ENCODE data around the gene FGFR2.

FGFR2 gene

DNA sequence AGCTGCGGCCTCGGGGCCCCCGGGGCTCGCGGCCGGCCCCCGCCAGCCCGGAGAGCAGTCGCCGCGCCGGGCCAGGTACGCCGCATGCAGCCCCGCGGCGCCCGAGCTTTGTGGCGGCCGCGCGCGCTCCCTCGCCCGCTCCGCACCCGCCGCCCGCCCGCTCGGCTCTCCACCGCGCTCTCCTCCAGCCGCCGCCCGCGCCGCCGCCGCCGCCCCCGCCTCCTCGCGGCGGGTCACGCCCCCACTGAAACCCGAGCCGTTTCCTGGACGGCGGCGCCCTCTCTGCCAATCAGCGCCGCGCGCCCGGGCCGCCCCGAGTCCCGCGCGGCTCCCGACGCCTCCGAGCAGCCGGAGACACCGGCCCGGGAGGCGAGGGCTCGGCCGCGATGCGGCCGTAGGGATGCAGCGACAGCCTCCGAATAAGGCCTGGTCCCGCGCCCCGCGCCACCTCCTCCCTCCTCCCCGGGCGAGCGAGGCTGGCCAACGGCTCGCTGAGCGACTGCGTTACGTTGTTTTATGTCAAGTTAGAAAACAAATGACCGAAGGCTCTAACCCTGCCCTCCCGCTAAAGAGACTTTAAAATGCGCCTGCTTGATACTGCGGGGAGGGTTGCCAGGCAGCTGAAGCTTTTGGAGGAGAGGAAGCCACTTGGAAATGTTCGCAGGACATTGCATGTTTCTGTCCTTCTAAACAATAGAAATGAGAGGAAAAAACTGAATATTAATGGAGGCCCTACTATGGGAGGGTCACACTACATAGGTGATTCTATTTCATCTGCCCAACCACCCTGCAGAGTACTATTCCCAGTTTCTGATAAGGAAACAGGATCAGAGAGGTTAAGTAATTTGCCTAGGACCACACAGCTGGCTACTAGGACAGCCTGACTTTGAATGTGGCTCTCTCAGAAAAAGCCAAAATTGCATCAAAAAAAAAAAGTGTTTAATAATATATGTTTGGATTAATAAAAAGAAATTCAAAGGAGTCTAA lies at the start of gene FGFR2:
TSS of gene FGFR2 (minus strand) at position 182 of the 987 bp plus-strand sequence. CDS start 4,627 bp downstream, outside the sequence.
- no peak for DNase-seq (ENCODE audit: low read depth in 1 of 2, low spot score in 1 of 2)

DNA sequence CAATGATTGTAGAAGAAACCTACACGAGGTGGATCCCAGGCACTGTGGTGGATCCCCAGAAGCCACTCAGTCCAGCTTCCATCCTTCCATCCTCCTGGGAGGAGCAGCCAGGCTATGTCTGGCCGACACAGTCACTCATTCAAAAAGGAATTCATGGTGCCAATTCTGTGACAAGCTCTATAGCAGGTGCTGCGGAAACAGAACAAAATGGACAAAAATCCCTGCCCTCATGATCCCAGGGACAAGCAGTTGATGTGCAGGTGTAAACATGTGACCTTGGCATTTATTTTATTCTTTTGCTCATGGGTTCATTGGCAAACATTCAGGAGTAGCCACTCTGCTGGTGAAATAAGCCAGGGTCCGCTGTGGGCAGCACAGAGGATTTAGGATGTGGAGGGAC lies 49.2 kb upstream of the FGFR2 start:
- no peak for DNase-seq (ENCODE audit: low read depth in 1 of 2, low spot score in 1 of 2)

DNA sequence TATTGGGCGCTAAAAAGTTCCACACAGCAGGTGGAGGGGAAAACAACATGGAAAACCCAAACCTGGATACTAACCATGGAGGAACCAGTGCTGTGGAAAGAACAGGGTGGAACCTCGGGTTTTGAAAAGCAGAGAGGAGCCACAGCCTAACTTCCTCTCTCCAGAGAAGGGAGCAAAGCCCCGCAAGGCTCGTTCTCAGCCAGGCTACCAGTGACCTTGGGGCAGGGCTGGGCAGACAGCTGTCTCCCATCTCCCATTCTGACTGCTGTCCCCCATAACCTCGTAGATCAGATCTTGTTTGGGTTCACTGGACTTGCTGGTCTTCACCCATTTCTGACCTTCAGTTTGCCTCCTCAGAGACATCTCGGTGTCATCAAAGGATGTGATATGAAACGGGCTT lies 47.5 kb upstream of the FGFR2 start:
- no peak for DNase-seq (ENCODE audit: low read depth in 1 of 2, low spot score in 1 of 2)

DNA sequence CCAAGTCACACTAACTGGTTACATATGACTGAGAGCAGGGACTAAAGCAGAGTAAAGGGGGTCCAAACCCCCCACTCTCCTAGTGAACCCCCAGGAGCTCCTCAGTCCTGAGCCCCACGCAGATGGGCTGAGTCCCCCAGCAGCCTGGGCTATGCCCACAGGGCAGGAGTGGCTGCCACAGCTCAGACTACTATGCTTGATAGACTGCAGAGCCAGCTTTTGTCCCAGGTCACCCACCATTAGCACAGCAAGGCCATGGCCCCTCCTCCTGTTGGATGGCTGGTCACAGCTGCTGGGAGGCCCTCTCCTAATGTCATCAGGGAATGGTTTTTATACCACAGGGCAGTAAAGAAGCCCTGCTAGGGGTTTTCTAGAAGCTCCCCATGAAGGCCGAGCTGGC lies 46.3 kb upstream of the FGFR2 start:
- DNase-seq (ENCODE audit: low read depth in 1 of 2, low spot score in 1 of 2), result no peak

DNA sequence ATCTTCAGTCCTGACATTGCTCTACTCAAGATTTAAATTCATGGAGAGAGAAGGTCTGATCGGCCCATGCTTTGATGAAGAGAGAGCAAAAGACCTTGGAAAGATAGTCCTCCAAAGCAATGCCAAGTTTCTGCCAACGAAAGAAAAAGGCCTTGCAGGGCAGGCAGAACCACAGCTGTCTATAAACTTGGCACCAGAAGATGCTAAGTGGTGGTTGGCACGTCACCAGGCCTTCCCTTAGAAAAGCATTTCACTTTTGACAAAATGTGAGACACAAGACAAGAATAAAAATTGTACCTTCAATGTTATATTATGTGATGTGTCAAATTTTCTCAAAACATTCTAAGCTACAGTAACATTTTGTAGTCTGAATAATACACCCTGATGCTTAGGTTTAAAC lies 42.0 kb upstream of the FGFR2 start:
- no peak for DNase-seq (ENCODE audit: low read depth in 1 of 2, low spot score in 1 of 2)

DNA sequence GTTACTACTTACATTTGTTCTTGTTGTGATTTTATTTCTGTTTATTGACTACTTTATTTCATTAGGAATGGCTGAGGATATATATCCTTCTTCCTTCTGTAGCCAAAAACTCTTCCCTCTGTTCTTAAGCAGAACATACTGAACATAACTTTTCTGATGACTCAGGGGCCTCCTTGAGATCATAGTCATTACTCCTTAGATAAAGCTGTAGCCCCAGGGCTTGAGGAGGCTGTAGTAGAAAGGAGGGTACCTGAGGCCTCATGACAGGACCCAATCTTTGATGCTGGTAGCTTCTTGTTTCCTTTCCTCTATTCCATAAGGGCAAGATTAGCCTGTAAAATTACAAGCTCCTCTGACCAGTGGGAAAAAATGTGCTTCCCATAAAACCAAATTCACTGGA lies 41.2 kb upstream of the FGFR2 start:
- DNase-seq (ENCODE audit: low read depth in 1 of 2, low spot score in 1 of 2), result no peak

DNA sequence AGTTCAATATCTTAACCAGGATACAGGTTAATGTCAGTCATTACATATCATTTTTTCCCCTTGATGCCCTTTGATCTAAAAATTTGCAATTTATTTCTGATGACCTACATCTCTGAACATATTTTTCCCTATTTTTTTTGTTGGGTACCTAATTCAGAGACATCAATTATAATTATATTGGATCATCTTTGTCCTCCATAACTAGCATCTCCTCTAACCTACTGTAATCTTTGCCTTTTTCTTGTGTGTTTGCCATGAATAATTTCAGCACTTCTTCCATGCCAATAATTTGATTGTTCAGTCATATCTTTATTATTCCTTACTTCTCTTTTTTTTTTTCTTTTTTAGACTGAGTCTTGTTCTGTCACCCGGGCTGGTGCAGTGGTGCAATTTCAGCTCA lies 39.2 kb upstream of the FGFR2 start:
- no peak for DNase-seq (ENCODE audit: low read depth in 1 of 2, low spot score in 1 of 2)

DNA sequence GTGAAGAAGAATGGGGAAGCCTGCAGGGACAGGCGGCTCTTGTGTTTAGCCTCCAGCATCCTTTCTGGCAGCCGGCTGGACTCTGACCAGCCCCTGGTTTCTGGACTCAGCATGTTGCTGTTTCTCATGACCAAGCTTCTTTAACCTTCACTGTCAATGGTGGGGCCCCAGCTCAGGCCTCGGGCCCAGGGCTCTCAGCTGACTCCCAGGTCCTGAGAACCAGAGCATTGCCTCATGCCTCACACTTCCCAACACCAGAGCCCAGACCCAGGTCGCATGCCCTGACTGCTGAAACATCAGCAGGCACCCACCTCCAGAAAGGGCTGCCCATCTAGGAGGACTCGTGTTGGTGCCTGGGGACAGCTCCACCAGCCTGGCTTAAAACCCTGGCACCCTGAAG lies 34.8 kb upstream of the FGFR2 start:
- DNase-seq (ENCODE audit: low read depth in 1 of 2, low spot score in 1 of 2), result no peak

DNA sequence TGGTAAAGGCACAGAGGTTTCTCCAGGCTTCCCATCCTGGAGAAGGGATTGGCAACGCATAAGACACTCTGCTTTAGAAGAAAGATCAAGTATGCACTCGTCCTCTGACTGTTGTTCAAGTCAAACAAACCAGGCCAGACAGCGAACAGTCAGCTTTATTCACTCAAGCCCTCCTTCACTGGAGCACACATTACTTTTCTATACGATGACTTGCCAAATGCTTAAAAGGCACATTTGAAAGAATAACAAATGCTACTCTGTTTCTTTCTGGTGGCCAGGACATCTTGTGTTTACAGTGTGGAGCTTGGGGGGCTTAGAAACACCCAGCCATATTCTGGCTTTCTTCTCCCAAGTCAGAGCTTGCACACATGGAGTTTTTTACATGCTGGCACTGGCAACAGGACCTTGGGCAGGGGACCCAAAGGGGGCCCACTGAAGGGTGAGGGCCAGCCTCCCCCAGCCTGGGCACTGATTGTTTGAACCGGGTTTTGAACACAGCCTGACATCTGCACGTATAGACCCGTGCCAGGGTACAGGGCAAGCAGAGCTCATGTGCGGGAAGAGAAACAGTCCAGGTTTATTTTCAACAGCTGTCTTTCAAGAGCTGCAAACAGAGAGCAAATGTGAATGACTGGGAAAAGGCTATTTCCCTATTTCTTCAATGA lies 33.3 kb upstream of the FGFR2 start:
- DNase-seq (ENCODE audit: low read depth in 1 of 2, low spot score in 1 of 2), result no peak

DNA sequence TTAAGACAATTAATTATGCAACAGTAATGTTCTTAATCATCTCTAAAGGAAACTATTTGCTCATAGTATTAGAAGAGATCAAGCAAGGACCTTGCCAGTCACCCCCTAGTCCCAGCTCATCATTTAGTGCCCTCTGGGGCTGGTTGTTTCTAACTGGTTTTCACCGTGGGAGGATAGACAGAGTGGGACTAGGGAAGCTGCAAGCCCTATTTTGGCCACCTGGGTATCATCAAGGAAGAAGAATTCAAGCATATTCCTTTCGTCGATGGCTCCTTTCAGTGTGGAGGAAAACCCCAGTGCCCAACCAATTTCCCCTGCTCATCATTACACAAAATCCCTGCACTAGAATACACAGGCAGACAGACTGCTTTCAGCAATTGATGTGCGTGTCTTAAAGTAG lies 30.6 kb upstream of the FGFR2 start:
- no peak for DNase-seq (ENCODE audit: low read depth in 1 of 2, low spot score in 1 of 2)

DNA sequence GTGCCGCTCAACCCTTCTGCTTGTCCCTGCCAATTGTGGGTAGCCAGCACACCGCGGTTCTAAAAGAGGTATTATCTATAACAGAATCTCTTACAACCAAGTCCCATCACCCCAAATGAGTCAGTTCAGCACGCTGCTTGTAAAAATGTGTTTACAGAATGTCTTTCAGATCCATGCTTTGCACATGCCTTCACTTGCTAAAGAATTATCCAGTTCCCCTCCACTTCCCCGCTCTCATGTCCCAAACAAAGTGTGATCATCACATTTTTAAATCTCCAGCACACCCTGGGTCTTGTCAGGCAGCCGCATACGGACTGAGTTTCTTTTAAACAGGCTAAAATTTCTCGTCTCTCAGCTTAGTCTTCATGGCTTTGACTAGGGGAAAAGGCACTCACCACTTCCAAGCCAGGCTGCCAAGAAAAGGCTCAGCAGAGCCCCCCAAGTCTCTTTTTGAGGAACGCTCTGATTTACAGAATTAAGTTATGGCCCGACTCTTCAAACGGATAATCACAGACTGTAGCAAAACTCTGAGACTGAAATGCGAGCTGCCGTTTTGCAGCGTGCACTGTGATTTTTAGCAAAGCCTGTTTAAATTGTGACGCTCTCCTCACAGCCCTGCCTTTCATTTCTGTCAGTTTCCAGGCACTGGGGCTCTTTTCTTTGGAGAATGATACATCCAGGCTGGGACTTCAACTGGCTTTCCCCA lies 29.8 kb upstream of the FGFR2 start:
- DNase-seq (ENCODE audit: low read depth in 1 of 2, low spot score in 1 of 2), result no peak

DNA sequence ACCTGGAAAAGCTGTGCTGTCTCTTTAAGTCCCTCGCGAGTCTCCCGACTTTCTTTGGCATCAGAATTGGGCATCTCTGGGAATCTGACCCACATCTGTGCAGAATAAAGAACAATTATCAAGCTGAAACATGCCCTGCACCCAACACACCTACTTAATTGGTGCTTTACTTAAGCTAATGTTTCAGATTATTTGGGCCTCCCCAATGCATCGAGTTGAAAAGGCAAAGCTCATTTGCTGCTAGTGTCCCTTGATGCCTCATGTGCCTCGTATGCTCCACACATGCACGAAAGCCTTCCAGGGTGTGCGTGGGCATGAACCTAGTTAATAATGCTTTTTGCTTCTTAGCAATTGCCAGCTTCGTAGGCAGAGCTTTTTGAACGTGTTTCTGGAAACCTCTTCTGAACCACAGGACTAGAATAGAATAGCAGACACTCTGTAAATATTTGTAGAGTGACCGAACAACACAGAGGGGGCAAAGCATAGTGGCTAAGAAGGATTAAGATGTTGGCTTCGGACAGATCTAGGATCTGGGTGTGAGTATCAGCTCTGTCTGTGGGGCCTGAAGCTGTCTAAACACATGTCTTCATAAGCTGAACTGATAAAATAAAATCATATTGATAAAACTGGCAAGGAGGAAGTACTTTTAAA lies 26.7 kb upstream of the FGFR2 start:
- no peak for DNase-seq (ENCODE audit: low read depth in 1 of 2, low spot score in 1 of 2)

DNA sequence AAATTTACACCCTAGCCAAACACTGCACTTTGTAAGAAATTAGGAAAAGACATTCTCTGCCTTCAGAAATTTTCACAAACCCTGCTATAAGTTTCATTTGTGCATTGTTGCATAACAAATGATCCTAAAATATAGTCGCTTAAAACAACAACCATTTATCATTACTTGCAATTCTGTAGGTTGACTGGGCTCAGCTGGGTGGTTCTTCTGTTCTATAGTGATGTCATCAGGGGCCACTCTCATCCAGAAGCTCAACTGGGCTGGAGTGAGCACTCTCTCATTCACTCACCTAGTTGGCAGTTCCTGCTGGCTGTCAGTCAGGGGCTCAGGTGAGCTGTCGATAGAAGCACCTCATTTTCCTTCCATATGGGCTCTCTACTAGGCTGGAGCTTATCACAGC lies 20.7 kb upstream of the FGFR2 start:
- DNase-seq (ENCODE audit: low read depth in 1 of 2, low spot score in 1 of 2), result no peak

DNA sequence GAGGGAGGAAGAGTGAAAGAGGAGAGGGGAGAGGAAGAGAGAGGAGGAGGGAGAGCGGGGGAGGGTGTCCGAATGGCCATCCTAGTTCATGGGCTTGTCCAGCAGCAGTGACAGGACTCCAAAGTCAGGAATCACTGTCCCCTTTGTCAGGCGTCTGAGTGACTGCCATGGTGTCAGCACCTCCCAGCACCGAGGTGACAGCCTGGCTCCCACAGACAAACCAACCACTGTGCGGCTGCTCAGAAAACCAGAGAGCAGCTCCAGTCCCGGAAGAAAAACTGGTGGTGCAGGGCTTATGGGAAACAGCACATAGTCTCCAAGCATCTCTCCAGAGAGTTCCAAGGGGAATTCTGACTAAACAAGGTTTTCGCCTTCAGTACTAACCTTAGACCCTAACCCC lies 18.9 kb upstream of the FGFR2 start:
- no peak for DNase-seq (ENCODE audit: low read depth in 1 of 2, low spot score in 1 of 2)

DNA sequence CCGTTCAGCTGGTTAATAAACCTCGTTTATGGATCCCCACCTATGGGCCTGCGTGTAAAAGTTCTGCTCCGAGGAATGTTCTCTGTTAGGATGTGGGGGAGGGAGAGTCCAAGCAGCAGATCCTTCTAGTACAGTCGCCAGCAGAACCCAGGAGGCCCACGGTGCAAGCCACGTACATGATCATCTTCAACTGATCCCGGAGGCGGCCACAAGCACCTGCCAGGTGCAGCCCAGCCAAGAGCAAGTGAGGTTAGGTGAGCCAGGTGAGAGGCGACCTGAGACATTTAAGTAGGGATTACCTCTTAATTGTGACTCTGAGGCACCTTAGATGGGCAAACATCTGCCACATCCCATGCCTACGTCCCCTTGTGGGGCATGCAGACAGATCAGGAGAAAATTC lies 18.0 kb upstream of the FGFR2 start:
- DNase-seq (ENCODE audit: low read depth in 1 of 2, low spot score in 1 of 2), result no peak

DNA sequence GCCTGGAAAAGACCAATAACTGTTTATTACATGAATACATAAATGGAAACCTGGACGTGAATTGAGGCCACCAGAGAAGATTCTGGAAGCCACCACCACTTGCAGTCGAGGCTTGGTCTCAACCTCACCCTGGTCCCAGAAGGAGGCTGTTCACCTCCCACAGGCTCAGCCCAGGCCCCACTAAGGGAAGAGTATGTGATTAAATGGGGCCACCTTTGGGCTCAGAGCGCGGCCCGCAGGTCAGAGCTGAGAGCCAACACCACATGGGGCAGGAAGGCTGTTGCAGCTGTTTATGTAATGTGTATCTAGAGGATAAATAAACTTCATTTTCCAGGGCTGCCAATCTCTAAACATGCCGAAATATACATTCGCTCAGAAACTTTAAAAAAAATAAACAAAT lies 17.6 kb upstream of the FGFR2 start:
- DNase-seq (ENCODE audit: low read depth in 1 of 2, low spot score in 1 of 2), result no peak

DNA sequence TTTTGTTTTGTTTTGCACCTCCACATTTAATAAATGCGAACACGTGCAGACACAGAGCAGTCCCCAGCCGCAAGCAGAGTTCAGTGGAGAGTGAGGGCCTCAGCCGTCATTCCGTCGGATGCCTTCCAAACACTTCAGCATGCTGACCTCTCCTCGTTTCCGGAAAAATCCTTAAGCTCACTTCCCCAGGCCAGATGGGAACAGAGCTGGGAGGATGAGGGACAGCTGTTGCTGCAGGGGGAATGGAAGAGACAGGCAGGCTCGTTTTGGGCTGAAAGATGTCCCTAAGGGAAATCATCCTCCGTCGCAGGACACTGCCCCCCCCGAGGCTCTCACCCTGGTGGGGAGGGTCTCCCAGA lies 17.2 kb upstream of the FGFR2 start:
- no peak for DNase-seq (ENCODE audit: low read depth in 1 of 2, low spot score in 1 of 2)

DNA sequence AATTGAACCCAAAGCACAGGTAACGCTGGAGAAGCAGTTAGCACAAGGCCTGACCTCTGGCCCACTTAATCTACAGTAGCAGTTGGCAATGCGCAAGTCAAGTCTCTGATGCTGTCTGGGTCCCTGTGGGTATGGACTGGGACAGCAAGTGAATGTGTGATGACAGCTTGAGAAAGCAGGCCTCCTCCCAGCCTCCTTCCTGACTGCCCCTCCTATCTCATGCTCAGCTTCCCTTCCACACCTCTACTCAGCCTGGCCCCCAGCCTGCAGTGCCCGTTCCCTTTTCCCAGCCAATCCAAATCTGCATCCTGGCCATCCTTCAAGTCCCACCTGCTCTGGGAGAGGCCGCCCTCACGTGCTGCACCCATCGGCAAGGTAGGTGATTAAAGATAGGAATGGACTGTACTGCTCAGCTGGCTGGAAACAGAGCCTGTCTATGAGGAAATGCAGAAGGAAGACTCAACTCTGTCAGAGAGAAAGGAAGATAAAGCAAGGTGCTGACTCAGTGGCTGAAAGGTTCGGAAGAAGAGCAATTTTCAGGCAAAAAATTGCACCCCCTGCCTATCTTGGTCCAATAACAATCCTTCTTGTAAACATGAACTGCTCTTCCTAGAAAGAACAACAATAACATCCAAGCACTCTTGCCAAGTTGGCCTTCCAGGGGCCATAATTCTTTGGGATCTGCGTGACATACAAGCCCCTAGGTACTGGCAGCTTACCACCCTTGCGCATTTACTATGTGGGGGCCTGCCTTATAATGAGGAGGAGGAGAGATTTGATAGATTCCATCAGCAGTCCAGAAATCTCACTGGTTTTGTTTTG lies 16.6 kb upstream of the FGFR2 start:
- DNase-seq (ENCODE audit: low read depth in 1 of 2, low spot score in 1 of 2), result no peak

DNA sequence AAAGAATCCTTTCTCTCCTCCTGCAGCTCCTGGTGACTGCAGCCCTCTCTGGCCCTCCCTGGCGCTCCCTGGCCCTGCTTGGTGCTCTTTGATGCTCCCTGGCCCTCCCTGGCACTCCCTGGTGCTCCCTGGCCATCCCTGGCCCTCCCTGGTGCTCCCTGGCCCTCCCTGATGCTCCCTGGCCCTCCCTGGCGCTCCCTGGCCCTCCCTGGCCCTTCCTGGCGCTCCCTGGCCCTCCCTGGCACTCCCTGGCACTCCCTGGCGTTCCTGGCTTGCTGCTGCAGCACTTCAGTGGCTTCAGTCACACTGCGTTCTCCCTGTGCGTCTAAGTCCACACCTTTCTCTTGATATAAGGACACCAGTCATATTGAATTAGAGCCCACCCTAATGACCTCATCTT lies 15.2 kb upstream of the FGFR2 start:
- no peak for DNase-seq (ENCODE audit: low read depth in 1 of 2, low spot score in 1 of 2)

DNA sequence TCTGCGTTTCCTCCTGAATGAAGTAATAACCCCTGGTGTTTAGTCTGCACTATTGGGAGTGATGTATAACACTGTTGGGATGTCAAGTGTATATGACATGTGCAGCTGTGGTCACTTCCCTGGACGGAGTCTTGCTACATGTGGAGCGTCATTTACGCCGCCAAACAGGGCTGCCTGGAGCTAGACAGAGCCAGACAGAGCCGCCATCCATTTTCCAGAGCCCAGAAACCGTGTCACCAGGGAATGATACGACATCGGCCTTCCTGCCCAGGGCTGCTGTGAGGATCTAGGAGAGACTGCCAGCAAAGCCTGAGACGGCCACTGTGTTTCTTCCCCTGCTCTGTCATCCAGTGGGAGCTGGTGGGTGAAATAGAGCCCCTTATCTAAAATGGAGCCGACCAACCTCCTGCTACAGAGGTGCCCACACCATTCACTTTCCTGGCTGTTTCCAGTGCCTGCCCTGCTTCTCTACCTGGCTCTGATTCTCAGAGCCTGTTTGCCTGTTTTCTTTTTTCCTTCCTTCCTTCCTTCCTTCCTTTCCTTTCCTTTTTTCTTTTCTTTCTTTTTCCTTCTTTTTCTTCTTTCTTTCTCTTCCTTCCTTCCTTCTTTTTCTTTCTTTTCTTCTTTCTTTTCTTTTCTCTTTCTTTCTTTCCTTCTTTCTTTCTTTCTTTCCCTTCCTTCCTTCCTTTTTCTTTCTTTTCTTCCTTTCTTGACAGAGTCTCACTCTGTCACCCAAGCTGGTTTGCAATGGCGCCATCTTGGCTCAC lies 13.3 kb upstream of the FGFR2 start:
- no peak for DNase-seq (ENCODE audit: low read depth in 1 of 2, low spot score in 1 of 2)

Data from stimulated activated CD4-positive, alpha-beta T cell treated with anti-CD3 and anti-CD28 coated beads, Interleukin-15, amount 100 ng/mL, for 1 hour (primary cell).